Colon (tissue), 2 donors: ENCODE measurements around the gene FHIT.
"Not testable (repeated sequence)": the region's sequence is repeated elsewhere in the genome, so short reads cannot be mapped to it uniquely, and the experiment has no call there.

Experiments used
- FAIRE-seq: peaks from 2 replicates; lab custom pipeline; 2012; peaks lifted over from hg19 to GRCh38; lab: Jason Lieb, UNC
- donor health status: control.
- donor health status: control.

The FHIT gene

GRCh38 chr3:61226166-61226686 is 25.0 kb downstream of the FHIT start:
- no peak for FAIRE-seq

- FAIRE-seq: no peak
Measured at GRCh38 chr3:61224823-61225222, 26.4 kb downstream of the FHIT start.

GRCh38 chr3:61223451-61223850 is 27.8 kb downstream of the FHIT start:
- FAIRE-seq: no peak

- no peak for FAIRE-seq
Measured at GRCh38 chr3:61222467-61222866, 28.8 kb downstream of the FHIT start.

- no peak for FAIRE-seq
Measured at GRCh38 chr3:61221759-61222362, 29.4 kb downstream of the FHIT start.

- FAIRE-seq: no peak
Measured at GRCh38 chr3:61218504-61218903, 32.7 kb downstream of the FHIT start.

- not testable (repeated sequence) for FAIRE-seq
Measured at GRCh38 chr3:61216171-61216570, 35.1 kb downstream of the FHIT start.

GRCh38 chr3:61202086-61202485 is 49.2 kb downstream of the FHIT start:
- FAIRE-seq: no peak

- no peak for FAIRE-seq
Measured at GRCh38 chr3:61201071-61201470, 50.2 kb downstream of the FHIT start.

- FAIRE-seq: no peak
Measured at GRCh38 chr3:61200270-61200669, 51.0 kb downstream of the FHIT start.

GRCh38 chr3:61199843-61200242 is 51.4 kb downstream of the FHIT start:
- FAIRE-seq: no peak

GRCh38 chr3:61194892-61195538 is 56.2 kb downstream of the FHIT start:
- no peak for FAIRE-seq

GRCh38 chr3:61192222-61192621 is 59.0 kb downstream of the FHIT start:
- no peak for FAIRE-seq

GRCh38 chr3:61190205-61190604 is 61.0 kb downstream of the FHIT start:
- not testable (repeated sequence) for FAIRE-seq

GRCh38 chr3:61186030-61186429 is 65.2 kb downstream of the FHIT start:
- FAIRE-seq: no peak

GRCh38 chr3:61184956-61185355 is 66.3 kb downstream of the FHIT start:
- FAIRE-seq: no peak

- FAIRE-seq: no peak
Measured at GRCh38 chr3:61182662-61183061, 68.6 kb downstream of the FHIT start.

- no peak for FAIRE-seq
Measured at GRCh38 chr3:61181874-61182273, 69.4 kb downstream of the FHIT start.

- no peak for FAIRE-seq
Measured at GRCh38 chr3:61180206-61180605, 71.0 kb downstream of the FHIT start.

GRCh38 chr3:61178167-61178566 is 73.1 kb downstream of the FHIT start:
- FAIRE-seq: no peak

GRCh38 chr3:61177450-61177849 is 73.8 kb downstream of the FHIT start:
- no peak for FAIRE-seq

GRCh38 chr3:61173676-61174075 is 77.6 kb downstream of the FHIT start:
- FAIRE-seq: no peak

GRCh38 chr3:61172684-61173083 is 78.6 kb downstream of the FHIT start:
- FAIRE-seq: no peak

- FAIRE-seq: no peak
Measured at GRCh38 chr3:61172203-61172602, 79.0 kb downstream of the FHIT start.
